ENCODE data around the gene TBL3. TPM values are rescaled to one million over a fixed set of nuclear protein-coding genes. Genes with fewer than 3 reads are reported as not detected.
A peak's percentile ranks its signal among the peaks of the same experiment; 100 is the strongest.

Gene TBL3
- polyA plus RNA-seq, 2 of the 4 experiments (the other 2 are of a cell fraction): 21.9 to 42.8 TPM

- Histone ChIP-seq H3K4me2 (peak overlapping the region; percentile 39), H3K9me3 (no peaks in the 10 kb centered on the region), H3K4me1 (peaks cover 51% of the 10 kb centered on the region), H3K27ac (peak overlapping the region; percentile 55 to 79; a peak in 5 of 6 replicates), H3K4me3 (no peak overlapping the region)
- DNase-seq (ENCODE audit: low read depth in 1 of 2, low spot score in 1 of 2) (no peak), ATAC-seq (peak in 1 of 2 experiments; percentile 8; a peak in 1 of 6 replicates), FAIRE-seq (peak; percentile 51)
- TF ChIP-seq SREBF2 (IDR thresholded peaks at IDR 0.05) (no peak), PBX3 (IDR thresholded peaks at IDR 0.05) (no peak)
- POLR2A ChIA-PET: interaction anchor here (0.5 to 0.7 kb wide), 2 partner anchors 33 to 57 kb away, joined by 3 to 4 read pairs; partner anchors contain the start of gene RPS2
- CTCF ChIA-PET: interaction anchor here (0.5 to 19.7 kb wide), 8 partner anchors 7 to 143 kb away, joined by 3 to 196 read pairs (median 4); partner anchors contain the start of gene ZNF598
- WGBS (ENCODE audit: missing lambda C conversion rate): 75% methylated on average over 23 of the region's 26 CpGs
Observed at GRCh38 chr16:1997494-1998359, 25.9 kb downstream of the TBL3 start.

DNA sequence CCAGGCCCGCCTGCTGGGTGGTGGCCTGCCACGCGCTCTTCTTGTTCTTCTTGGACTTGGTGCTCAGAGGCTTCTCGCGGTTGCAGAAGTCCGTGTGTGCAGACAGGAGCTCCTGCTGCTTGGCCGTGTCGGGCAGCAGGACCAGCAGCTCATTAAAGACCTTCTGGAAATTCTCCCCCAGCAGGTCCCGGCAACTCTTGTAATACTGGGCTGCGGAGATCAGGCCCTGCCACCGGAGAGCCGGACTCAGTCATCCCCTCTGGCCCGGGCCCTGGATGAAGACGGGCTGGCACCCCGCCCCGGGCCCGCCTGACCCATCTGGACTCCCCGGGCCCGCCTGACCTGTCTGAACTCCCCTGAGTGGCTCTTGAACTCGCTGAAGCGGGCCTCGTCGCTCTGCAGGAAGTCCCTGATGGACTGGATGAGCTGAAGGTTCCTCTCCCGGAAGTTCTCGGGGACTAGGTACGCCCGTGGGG lies 26.5 kb downstream of the TBL3 start:
- POLR2A ChIA-PET: interaction anchor here (0.5 to 0.6 kb wide), 2 partner anchors 58 to 143 kb away, joined by 3 read pairs; no protein-coding TSS in a partner anchor
- ATAC-seq: no peak
- WGBS (ENCODE audit: missing lambda C conversion rate): 98% methylated on average over 9 of the region's 27 CpGs
- Histone ChIP-seq H3K4me1 (peaks cover 45% of the 10 kb centered on the region), H3K4me2 (peak overlapping the region; percentile 39; the same call in 1 of the 3 replicates), H3K4me3 (no peak overlapping the region), H3K9me3 (no peaks in the 10 kb centered on the region), H3K27ac (peak overlapping the region; percentile 41 to 79; a peak in 4 of 6 replicates)
- CTCF ChIA-PET: interaction anchor here (1.0 to 19.7 kb wide), 3 partner anchors 6 to 142 kb away, joined by 4 to 196 read pairs (median 80); partner anchors contain the start of gene ZNF598
- FAIRE-seq: no peak
- TF ChIP-seq MYC (IDR thresholded peaks at IDR 0.05; ENCODE audit: borderline replicate concordance, low read length): no peak
- TF ChIP-seq NPAS2 (CRISPR knock-in tag; IDR thresholded peaks at IDR 0.05; ENCODE audit: borderline replicate concordance): no peak
- TF ChIP-seq HMGXB4 (CRISPR knock-in tag; IDR thresholded peaks at IDR 0.05; ENCODE audit: borderline replicate concordance): no peak
- no peak for TF ChIP-seq PBX3 (IDR thresholded peaks at IDR 0.05)
- no peak for TF ChIP-seq TP53 (CRISPR knock-in tag; IDR thresholded peaks at IDR 0.05)
- TF ChIP-seq ZC3H11A (IDR thresholded peaks at IDR 0.05): no peak
- no peak for TF ChIP-seq GATA3 (IDR thresholded peaks at IDR 0.05; ENCODE audit: borderline replicate concordance)
- no peak for DNase-seq (ENCODE audit: low read depth in 1 of 2, low spot score in 1 of 2)

DNA sequence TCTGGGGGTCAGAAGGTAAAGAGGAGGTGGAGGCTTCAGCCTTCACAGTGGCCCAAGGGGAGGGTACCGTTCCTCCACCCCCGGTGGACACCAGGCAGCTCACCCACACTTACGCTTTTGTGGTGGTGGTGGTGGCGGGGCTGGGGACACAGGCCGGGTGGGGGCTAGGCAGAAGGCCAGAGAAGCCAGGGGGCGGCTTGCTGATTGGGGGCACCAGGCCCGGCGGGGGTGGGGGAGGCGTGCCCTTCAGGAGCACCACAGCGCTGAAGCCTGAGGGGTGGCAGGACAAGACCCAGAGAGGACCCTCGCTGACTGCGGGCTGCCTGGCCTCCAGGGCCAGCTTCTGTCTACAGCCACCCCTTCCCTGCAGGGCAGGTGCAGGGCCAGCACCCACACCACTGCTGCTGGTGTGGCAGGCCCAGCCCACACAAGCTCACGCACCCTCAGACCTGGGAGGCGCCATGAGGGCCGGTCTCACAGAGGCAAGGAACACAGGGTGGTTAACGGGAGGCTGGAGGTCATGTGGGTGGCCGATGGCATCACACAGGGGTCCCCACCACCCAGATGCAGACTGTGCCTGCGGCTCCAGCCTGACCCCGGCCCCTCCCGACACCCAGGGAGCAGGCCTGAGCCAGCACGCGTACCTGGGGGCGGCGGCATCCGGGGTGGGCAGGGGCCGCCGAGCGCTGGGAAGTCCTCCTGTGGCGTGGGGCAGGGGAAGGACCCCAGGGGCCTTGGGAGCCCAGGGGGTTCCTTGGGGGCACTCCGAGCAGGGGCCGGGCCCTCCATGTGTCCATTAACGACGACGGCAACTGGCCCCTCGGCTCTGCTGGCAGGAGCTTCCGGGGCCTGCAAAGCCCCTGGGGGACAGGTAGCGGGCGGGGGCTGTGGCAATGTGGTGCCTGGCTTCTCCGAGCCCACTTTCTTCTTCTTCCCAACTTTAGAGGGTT lies 27.3 kb downstream of the TBL3 start:
- FAIRE-seq: no peak
- POLR2A ChIA-PET: interaction anchor here (0.6 kb wide), 1 partner anchor 142 kb away, joined by 3 read pairs; no protein-coding TSS in a partner anchor
- WGBS (ENCODE audit: missing lambda C conversion rate): 99% methylated on average over 18 of the region's 39 CpGs

More for the DNA sequence above, 27.3 kb downstream of the TBL3 start:
- DNase-seq (ENCODE audit: low read depth in 1 of 2, low spot score in 1 of 2) (no peak), ATAC-seq (no peak)
- no peaks in the 10 kb centered on the region for H3K9me3 ChIP-seq
- no peak overlapping the region for H3K4me2 ChIP-seq
- peaks cover 44% of the 10 kb centered on the region for H3K4me1 ChIP-seq
- no peak overlapping the region for H3K4me3 ChIP-seq
- no peak for TF ChIP-seq TFCP2L1 (CRISPR knock-in tag; IDR thresholded peaks at IDR 0.05)
- peak overlapping the region in 1 of 2 experiments; percentile 79; a peak in 2 of 6 replicates for H3K27ac ChIP-seq
- CTCF ChIA-PET: interaction anchor here (1.0 to 11.3 kb wide), 3 partner anchors 10 to 141 kb away, joined by 4 to 196 read pairs (median 80); partner anchors contain the start of genes GFER, NOXO1 and SYNGR3
